ENCODE results near the gene PFKFB3. TPM values are rescaled to one million over a fixed set of nuclear protein-coding genes. Genes with fewer than 3 reads are reported as not detected.
A peak's percentile ranks its signal among the peaks of the same experiment; 100 is the strongest.

The PFKFB3 gene
- total and polyA plus RNA-seq, 7 donors: 25.4 to 704 (median 163) TPM

GRCh38 chr10:6176691-6177231 lies 26.0 kb upstream of the PFKFB3 start:
- intact Hi-C loops (cut with DNase I): no loop called here
- no peaks in the 10 kb centered on the region for H3K27me3 ChIP-seq (ENCODE audit: insufficient read depth in 3 of 3, low read length in 2 of 3)
- TF ChIP-seq CTCF (IDR thresholded peaks at IDR 0.05): no peak
- peak; percentile 52 to 66 (median 56) for ATAC-seq
- no peak for DNase-seq
- H3K4me3 ChIP-seq: peak overlapping the region; percentile 39
- H3K27ac ChIP-seq: peak overlapping the region; percentile 92
- H3K9me3 ChIP-seq: no peaks in the 10 kb centered on the region
- WGBS, 3 donors: 34 to 64% (median 40%) methylated on average over 8 of the region's 8 CpGs
- H3K4me1 ChIP-seq: peaks cover 69% of the 10 kb centered on the region
- no peaks in the 10 kb centered on the region for H3K36me3 ChIP-seq (ENCODE audit: insufficient read depth in 1 of 2, low read depth in 1 of 2)

- Histone ChIP-seq H3K27me3 (ENCODE audit: insufficient read depth in 3 of 3, low read length in 2 of 3) (no peaks in the 10 kb centered on the region), H3K4me1 (peaks cover 69% of the 10 kb centered on the region), H3K4me3 (peak overlapping the region; percentile 39), H3K36me3 (ENCODE audit: insufficient read depth in 1 of 2, low read depth in 1 of 2) (no peaks in the 10 kb centered on the region), H3K9me3 (no peaks in the 10 kb centered on the region), H3K27ac (peak overlapping the region; percentile 92)
- TF ChIP-seq CTCF (IDR thresholded peaks at IDR 0.05): no peak
- intact Hi-C loops (cut with DNase I): no loop called here
- DNase-seq: no peak
- WGBS, 3 donors: 39 to 68% (median 59%) methylated on average over 9 of the region's 9 CpGs
- ATAC-seq: peak; percentile 4 to 50 (median 28)
These were observed 24.9 kb upstream of the PFKFB3 start for GRCh38 chr10:6177880-6178281.

- H3K4me1 ChIP-seq: peaks cover 66% of the 10 kb centered on the region
- H3K9me3 ChIP-seq: no peaks in the 10 kb centered on the region
- no peaks in the 10 kb centered on the region for H3K36me3 ChIP-seq (ENCODE audit: insufficient read depth in 1 of 2, low read depth in 1 of 2)
- peak overlapping the region; percentile 16 for H3K4me3 ChIP-seq
- peak overlapping the region; percentile 92 for H3K27ac ChIP-seq
- no peak for ATAC-seq
- TF ChIP-seq CTCF (IDR thresholded peaks at IDR 0.05): no peak
- no peaks in the 10 kb centered on the region for H3K27me3 ChIP-seq (ENCODE audit: insufficient read depth in 3 of 3, low read length in 2 of 3)
- intact Hi-C loops (cut with DNase I): no loop called here
- no peak for DNase-seq
- 61 to 69% (median 63%) methylated on average over 12 to 17 of the region's 17 CpGs for WGBS, 3 donors
These were observed 24.2 kb upstream of the PFKFB3 start for GRCh38 chr10:6178581-6178980.

GRCh38 chr10:6179078-6179477 lies 23.7 kb upstream of the PFKFB3 start:
- TF ChIP-seq CTCF (IDR thresholded peaks at IDR 0.05): no peak
- H3K4me3 ChIP-seq: no peak overlapping the region
- no peaks in the 10 kb centered on the region for H3K36me3 ChIP-seq (ENCODE audit: insufficient read depth in 1 of 2, low read depth in 1 of 2)
- H3K4me1 ChIP-seq: peaks cover 61% of the 10 kb centered on the region
- H3K9me3 ChIP-seq: no peaks in the 10 kb centered on the region
- 54 to 68% (median 62%) methylated on average over 8 of the region's 8 CpGs for WGBS, 3 donors
- intact Hi-C loops (cut with DNase I): no loop called here
- no peaks in the 10 kb centered on the region for H3K27me3 ChIP-seq (ENCODE audit: insufficient read depth in 3 of 3, low read length in 2 of 3)
- no peak for ATAC-seq
- DNase-seq: no peak
- peak overlapping the region; percentile 92 for H3K27ac ChIP-seq

All from psoas muscle (tissue), 8 donors.